ENCODE data around the gene GNAI1. TPM values are rescaled to one million over a fixed set of nuclear protein-coding genes. Genes with fewer than 3 reads are reported as not detected.

Gene GNAI1
- total RNA-seq, 2 donors from 2014 or later, result 21.5 to 27.0 TPM

DNA sequence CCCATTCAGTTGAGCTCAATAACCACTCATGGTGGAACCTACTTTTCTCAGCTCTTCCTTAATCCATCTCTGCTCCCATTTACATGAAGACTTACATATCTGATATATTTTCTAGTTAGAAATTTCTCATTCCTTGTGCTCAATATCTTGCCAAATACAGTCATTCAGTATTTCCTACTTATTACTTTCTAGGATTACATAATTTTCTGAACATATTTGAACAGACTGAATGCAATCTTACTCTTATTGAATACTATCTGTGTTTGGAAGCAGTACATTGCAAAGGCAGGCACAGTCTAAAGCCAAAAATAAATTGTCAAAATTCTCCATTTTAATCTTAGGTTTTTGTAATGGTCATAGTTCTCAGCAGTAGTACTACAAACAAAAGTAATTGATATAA lies 126.0 kb downstream of the GNAI1 start:
- no peaks in the 10 kb centered on the region for H3K27me3 ChIP-seq (ENCODE audit: control insufficient read depth, insufficient read depth, low read length, poor library complexity, severe bottlenecking)
- H3K4me1 ChIP-seq (ENCODE audit: control insufficient read depth, insufficient read depth, low read length), result no peaks in the 10 kb centered on the region
- no peak for DNase-seq
- H3K27ac Mint-ChIP-seq, result no peak overlapping the region
- H3K36me3 Mint-ChIP-seq (ENCODE audit: low read depth), result no peaks in the 10 kb centered on the region
- no peaks in the 10 kb centered on the region for H3K9me3 ChIP-seq (ENCODE audit: control insufficient read depth, low read length)
- H3K4me3 ChIP-seq (ENCODE audit: low read length), result no peak overlapping the region
- H3K4me3 Mint-ChIP-seq, result no peak overlapping the region
- H3K4me1 Mint-ChIP-seq, result no peaks in the 10 kb centered on the region
- no peaks in the 10 kb centered on the region for H3K36me3 ChIP-seq (ENCODE audit: control insufficient read depth, insufficient read depth, low read length)
- no peaks in the 10 kb centered on the region for H3K9me3 Mint-ChIP-seq
- H3K27me3 Mint-ChIP-seq (ENCODE audit: insufficient read depth), result no peaks in the 10 kb centered on the region
- no peak overlapping the region for H3K27ac ChIP-seq (ENCODE audit: low read depth, low read length)
- TF ChIP-seq, protein P1, sequence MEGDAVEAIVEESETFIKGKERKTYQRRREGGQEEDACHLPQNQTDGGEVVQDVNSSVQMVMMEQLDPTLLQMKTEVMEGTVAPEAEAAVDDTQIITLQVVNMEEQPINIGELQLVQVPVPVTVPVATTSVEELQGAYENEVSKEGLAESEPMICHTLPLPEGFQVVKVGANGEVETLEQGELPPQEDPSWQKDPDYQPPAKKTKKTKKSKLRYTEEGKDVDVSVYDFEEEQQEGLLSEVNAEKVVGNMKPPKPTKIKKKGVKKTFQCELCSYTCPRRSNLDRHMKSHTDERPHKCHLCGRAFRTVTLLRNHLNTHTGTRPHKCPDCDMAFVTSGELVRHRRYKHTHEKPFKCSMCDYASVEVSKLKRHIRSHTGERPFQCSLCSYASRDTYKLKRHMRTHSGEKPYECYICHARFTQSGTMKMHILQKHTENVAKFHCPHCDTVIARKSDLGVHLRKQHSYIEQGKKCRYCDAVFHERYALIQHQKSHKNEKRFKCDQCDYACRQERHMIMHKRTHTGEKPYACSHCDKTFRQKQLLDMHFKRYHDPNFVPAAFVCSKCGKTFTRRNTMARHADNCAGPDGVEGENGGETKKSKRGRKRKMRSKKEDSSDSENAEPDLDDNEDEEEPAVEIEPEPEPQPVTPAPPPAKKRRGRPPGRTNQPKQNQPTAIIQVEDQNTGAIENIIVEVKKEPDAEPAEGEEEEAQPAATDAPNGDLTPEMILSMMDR (conservative IDR thresholded peaks at IDR 0.05), result no peak
- H3K9ac ChIP-seq (ENCODE audit: extremely low read depth, low read length, poor library complexity, severe bottlenecking), result no peak overlapping the region

DNA sequence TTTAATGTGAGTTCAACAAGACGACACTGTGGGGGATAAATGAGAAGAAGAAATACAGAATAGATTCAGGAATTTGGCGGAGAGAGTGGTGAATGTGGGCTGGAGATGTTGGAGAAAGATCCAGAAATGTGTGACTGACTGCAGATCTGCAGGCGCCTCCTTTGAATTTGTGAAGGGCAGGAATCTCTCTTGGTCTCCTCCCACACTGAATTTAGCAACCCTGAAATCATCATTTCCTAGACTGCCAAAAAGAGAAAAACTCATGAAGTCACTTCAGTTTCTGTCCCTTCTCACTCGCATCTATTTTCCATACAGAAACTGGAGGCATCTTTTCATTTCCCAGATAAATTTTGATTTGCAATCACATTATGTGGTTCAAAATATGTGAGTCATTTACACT lies 128.7 kb downstream of the GNAI1 start:
- Mint-ChIP-seq H3K4me3 (no peak overlapping the region), H3K36me3 (ENCODE audit: low read depth) (no peaks in the 10 kb centered on the region), H3K27ac (no peak overlapping the region), H3K4me1 (no peaks in the 10 kb centered on the region), H3K27me3 (ENCODE audit: insufficient read depth) (no peaks in the 10 kb centered on the region), H3K9me3 (no peaks in the 10 kb centered on the region)
- no peak overlapping the region for H3K4me3 ChIP-seq (ENCODE audit: low read length)
- H3K27ac ChIP-seq (ENCODE audit: low read depth, low read length), result no peak overlapping the region
- H3K27me3 ChIP-seq (ENCODE audit: control insufficient read depth, insufficient read depth, low read length, poor library complexity, severe bottlenecking), result no peaks in the 10 kb centered on the region
- TF ChIP-seq, protein P1 (conservative IDR thresholded peaks at IDR 0.05), result no peak
- 75 to 92% methylated on average over 1 to 4 of the region's 4 CpGs for WGBS, 2 experiments (ENCODE audit: insufficient coverage in 1 of 2, insufficient read length in 1 of 2)
- no peaks in the 10 kb centered on the region for H3K4me1 ChIP-seq (ENCODE audit: control insufficient read depth, insufficient read depth, low read length)
- H3K9ac ChIP-seq (ENCODE audit: extremely low read depth, low read length, poor library complexity, severe bottlenecking), result no peak overlapping the region
- no peak for DNase-seq
- no peaks in the 10 kb centered on the region for H3K36me3 ChIP-seq (ENCODE audit: control insufficient read depth, insufficient read depth, low read length)
- H3K9me3 ChIP-seq (ENCODE audit: control insufficient read depth, low read length), result no peaks in the 10 kb centered on the region

DNA sequence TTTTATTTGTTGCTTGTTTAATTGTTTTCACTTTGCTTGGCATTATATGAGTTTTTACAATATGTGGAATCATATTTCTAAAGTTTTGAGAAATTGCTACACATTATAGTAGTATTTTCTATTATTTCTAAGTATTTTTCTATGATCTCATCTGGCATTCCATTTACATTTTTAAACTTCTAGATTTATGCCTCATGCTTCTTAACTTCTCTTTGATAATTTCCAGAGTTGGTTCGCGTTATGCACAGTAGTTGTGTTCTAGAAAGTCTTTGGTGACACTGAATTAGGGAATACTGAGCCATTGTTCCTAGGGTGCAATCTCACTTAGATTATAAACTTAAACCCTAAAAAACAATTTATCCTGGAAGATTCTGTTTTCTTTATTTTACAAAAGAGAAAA lies 129.2 kb downstream of the GNAI1 start:
- no peak overlapping the region for H3K4me3 Mint-ChIP-seq
- H3K4me3 ChIP-seq (ENCODE audit: low read length), result no peak overlapping the region
- TF ChIP-seq, protein P1 (conservative IDR thresholded peaks at IDR 0.05), result no peak
- H3K27me3 ChIP-seq (ENCODE audit: control insufficient read depth, insufficient read depth, low read length, poor library complexity, severe bottlenecking), result no peaks in the 10 kb centered on the region
- no peaks in the 10 kb centered on the region for H3K9me3 ChIP-seq (ENCODE audit: control insufficient read depth, low read length)
- no peak overlapping the region for H3K27ac Mint-ChIP-seq
- no peak overlapping the region for H3K9ac ChIP-seq (ENCODE audit: extremely low read depth, low read length, poor library complexity, severe bottlenecking)
- no peaks in the 10 kb centered on the region for H3K36me3 ChIP-seq (ENCODE audit: control insufficient read depth, insufficient read depth, low read length)
- H3K4me1 Mint-ChIP-seq, result no peaks in the 10 kb centered on the region
- H3K9me3 Mint-ChIP-seq, result no peaks in the 10 kb centered on the region
- no peaks in the 10 kb centered on the region for H3K4me1 ChIP-seq (ENCODE audit: control insufficient read depth, insufficient read depth, low read length)
- H3K27me3 Mint-ChIP-seq (ENCODE audit: insufficient read depth), result no peaks in the 10 kb centered on the region
- DNase-seq, result no peak
- no peak overlapping the region for H3K27ac ChIP-seq (ENCODE audit: low read depth, low read length)
- WGBS, 2 experiments (ENCODE audit: insufficient coverage in 1 of 2, insufficient read length in 1 of 2), result 100% methylated on average over 2 of the region's 2 CpGs; no CpG with 5 or more reads in 1 of the 2 experiments
- H3K36me3 Mint-ChIP-seq (ENCODE audit: low read depth), result no peaks in the 10 kb centered on the region
